DOHH2 (cell line): Measurements from ENCODE around the gene MBD2.

Source experiments
- H3F3A ChIP-seq: fragments of 200-600 bp; sonication (generic), shearing (Covaris generic); 2 replicates; pipeline ENCODE4 v1.6.0; 2016; ENCODE audit warnings: antibody characterized with exemption, mild to moderate bottlenecking; ENCODE audit not compliant: control insufficient read depth, insufficient read depth
- H3K27ac ChIP-seq: fragments of 200-600 bp; sonication (generic); 2 replicates; pipeline ENCODE4 v1.5.1; 2014; ENCODE audit warnings: low read depth, mild to moderate bottlenecking, low read length, moderate library complexity
- H3K27me3 ChIP-seq: fragments of 200-600 bp; sonication (generic); 2 replicates; pipeline ENCODE4 v1.6.1; 2014; ENCODE audit warnings: mild to moderate bottlenecking, low read length, mixed read lengths; ENCODE audit not compliant: control insufficient read depth
- H3K36me3 ChIP-seq: fragments of 200-600 bp; sonication (generic); 2 replicates; pipeline ENCODE4 v1.6.1; 2014; ENCODE audit warnings: mild to moderate bottlenecking, low read length, moderate library complexity, mixed read lengths; ENCODE audit not compliant: control insufficient read depth
- H3K4me1 ChIP-seq: fragments of 200-600 bp; sonication (generic); 2 replicates; pipeline ENCODE4 v1.6.1; 2014; ENCODE audit warnings: mild to moderate bottlenecking, low read length, mixed read lengths; ENCODE audit not compliant: control insufficient read depth
- H3K4me2 ChIP-seq: fragments of 200-600 bp; sonication (generic); 2 replicates; pipeline ENCODE4 v1.6.0; 2014; ENCODE audit warnings: mild to moderate bottlenecking, low read length, moderate library complexity
- H3K4me3 ChIP-seq: fragments of 200-600 bp; sonication (generic); 2 replicates; pipeline ENCODE4 v1.5.1; 2014; ENCODE audit warnings: mild to moderate bottlenecking, low read length, mixed read lengths
- H3K79me2 ChIP-seq: fragments of 200-600 bp; sonication (generic); 2 replicates; pipeline ENCODE4 v1.6.1; 2014; ENCODE audit warnings: mild to moderate bottlenecking, low read length, mixed read lengths; ENCODE audit not compliant: control insufficient read depth
- H3K9me2 ChIP-seq: fragments of 200-600 bp; sonication (generic); replicated peaks from 2 replicates; pipeline ENCODE4 v1.6.1; 2014; ENCODE audit warnings: mild to moderate bottlenecking, low read length, mixed read lengths; ENCODE audit not compliant: control insufficient read depth
- H3K9me3 ChIP-seq: fragments of 200-600 bp; sonication (generic); 2 replicates; pipeline ENCODE4 v1.6.1; 2014; ENCODE audit warnings: antibody characterized with exemption, low read length, mixed read lengths; ENCODE audit not compliant: control insufficient read depth, insufficient read depth
- H4K20me1 ChIP-seq: fragments of 200-600 bp; sonication (generic); 2 replicates; pipeline ENCODE4 v1.6.0; 2014; ENCODE audit warnings: low read depth, mild to moderate bottlenecking, antibody characterized with exemption, low read length, moderate library complexity; ENCODE audit not compliant: control insufficient read depth, insufficient read depth
- EZH2phosphoT487 ChIP-seq: fragments of 200-600 bp; sonication (generic); IDR thresholded peaks from 2 replicates; pipeline ENCODE4 v1.6.1; 2017; ENCODE audit warnings: borderline replicate concordance, mild to moderate bottlenecking, antibody characterized with exemption, low read length, moderate library complexity, mixed read lengths
- TF ChIP-seq, protein P1 (sequence below): fragments of 200-600 bp; sonication (generic); IDR thresholded peaks from one replicate; pipeline ENCODE4 v1.5.1; 2014; ENCODE audit warnings: antibody characterized with exemption, mild to moderate bottlenecking, low read depth, low read length; ENCODE audit not compliant: poor library complexity, severe bottlenecking

The MBD2 gene

DNA sequence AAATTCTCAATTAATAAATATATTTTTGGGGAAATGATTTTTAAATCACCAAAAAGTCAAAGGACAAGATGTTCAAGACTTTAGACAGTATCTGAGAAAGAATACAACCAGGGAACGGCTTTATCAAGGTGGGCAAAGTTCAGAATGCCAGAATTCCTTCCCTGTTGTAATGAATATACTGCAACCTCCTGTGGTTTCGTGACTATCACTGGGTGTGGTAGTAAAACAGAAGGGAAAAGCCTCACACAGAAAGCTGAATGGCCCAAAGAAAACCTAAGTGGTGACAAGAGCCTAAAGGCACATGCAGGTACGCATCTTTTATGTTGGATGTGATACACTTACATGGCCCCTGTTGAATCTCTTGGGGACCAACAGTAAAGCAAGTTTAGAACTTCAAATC is 37.1 kb downstream of the MBD2 start:
- H3K27ac ChIP-seq = no peak overlapping the region
- no peak for TF ChIP-seq EZH2phosphoT487
- TF ChIP-seq, protein P1, sequence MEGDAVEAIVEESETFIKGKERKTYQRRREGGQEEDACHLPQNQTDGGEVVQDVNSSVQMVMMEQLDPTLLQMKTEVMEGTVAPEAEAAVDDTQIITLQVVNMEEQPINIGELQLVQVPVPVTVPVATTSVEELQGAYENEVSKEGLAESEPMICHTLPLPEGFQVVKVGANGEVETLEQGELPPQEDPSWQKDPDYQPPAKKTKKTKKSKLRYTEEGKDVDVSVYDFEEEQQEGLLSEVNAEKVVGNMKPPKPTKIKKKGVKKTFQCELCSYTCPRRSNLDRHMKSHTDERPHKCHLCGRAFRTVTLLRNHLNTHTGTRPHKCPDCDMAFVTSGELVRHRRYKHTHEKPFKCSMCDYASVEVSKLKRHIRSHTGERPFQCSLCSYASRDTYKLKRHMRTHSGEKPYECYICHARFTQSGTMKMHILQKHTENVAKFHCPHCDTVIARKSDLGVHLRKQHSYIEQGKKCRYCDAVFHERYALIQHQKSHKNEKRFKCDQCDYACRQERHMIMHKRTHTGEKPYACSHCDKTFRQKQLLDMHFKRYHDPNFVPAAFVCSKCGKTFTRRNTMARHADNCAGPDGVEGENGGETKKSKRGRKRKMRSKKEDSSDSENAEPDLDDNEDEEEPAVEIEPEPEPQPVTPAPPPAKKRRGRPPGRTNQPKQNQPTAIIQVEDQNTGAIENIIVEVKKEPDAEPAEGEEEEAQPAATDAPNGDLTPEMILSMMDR = no peak
- H3K4me3 ChIP-seq = no peak overlapping the region
- H3K79me2 ChIP-seq = peaks cover 87% of the 10 kb centered on the region
- H3K36me3 ChIP-seq = peaks cover 92% of the 10 kb centered on the region
- no peaks in the 10 kb centered on the region for H3K9me3 ChIP-seq
- H3K27me3 ChIP-seq = no peaks in the 10 kb centered on the region
- no peaks in the 10 kb centered on the region for H3F3A ChIP-seq
- H3K4me1 ChIP-seq = peaks cover 7% of the 10 kb centered on the region
- H3K4me2 ChIP-seq = no peak overlapping the region
- H3K9me2 ChIP-seq = no peaks in the 10 kb centered on the region
- peaks cover 14% of the 10 kb centered on the region; the same call in 1 of the 2 replicates for H4K20me1 ChIP-seq

DNA sequence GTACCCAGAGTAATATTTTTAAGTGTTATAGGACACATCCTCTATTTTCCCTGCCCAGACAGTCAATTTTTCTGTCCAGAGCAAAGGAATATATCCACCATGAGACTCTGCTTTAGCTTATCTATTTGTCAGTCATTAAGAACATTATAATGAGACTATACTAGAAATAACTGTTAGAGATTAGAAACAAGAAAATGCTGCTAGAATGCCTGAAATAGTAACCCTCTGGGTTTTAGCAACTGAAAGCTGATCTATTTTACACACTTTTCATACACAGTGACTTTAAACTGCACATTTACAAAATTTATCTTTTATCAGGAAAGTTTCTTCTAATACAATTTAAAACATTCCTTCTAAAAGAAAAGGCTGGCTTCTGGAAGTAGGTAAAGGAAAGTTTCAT is 39.6 kb downstream of the MBD2 start:
- no peak overlapping the region for H3K4me3 ChIP-seq
- no peaks in the 10 kb centered on the region for H3K27me3 ChIP-seq
- no peaks in the 10 kb centered on the region for H3K9me2 ChIP-seq
- peaks cover 7% of the 10 kb centered on the region for H3K4me1 ChIP-seq
- peaks cover 83% of the 10 kb centered on the region for H3K36me3 ChIP-seq
- TF ChIP-seq, protein P1 = no peak
- no peak for TF ChIP-seq EZH2phosphoT487
- peaks cover 4% of the 10 kb centered on the region; the same call in 1 of the 2 replicates for H4K20me1 ChIP-seq
- no peaks in the 10 kb centered on the region for H3K9me3 ChIP-seq
- H3K27ac ChIP-seq = no peak overlapping the region
- peaks cover 83% of the 10 kb centered on the region for H3K79me2 ChIP-seq
- H3F3A ChIP-seq = peaks cover 4% of the 10 kb centered on the region; the same call in 1 of the 2 replicates
- no peak overlapping the region for H3K4me2 ChIP-seq

DNA sequence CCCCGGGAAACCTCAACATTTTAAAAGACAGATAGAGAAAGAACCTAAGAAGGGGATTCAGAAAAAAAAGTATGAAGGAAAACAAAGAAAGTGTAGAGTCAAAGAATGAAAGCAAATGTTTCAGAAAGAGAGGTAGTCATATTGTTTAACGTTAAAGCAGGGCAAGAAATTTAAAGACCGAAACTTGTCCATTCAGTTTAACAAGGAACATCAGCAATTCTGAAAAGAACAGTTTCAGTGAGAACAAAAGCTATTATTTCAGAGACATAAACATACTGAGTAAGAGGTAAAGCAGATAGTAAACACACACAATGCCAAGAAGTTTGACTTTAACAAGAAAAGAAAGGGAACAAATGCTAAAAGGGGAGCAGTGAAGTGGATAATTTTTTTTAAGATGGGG is 41.1 kb downstream of the MBD2 start:
- Histone ChIP-seq H3K79me2 (peaks cover 91% of the 10 kb centered on the region), H3K27ac (no peak overlapping the region), H3K9me2 (no peaks in the 10 kb centered on the region), H3K36me3 (peaks cover 85% of the 10 kb centered on the region), H3K27me3 (no peaks in the 10 kb centered on the region), H3K4me2 (no peak overlapping the region), H3K4me3 (no peak overlapping the region), H3F3A (peaks cover 10% of the 10 kb centered on the region), H4K20me1 (peaks cover 4% of the 10 kb centered on the region; the same call in 1 of the 2 replicates), H3K9me3 (no peaks in the 10 kb centered on the region), H3K4me1 (peaks cover 11% of the 10 kb centered on the region)
- TF ChIP-seq, protein P1 = no peak
- TF ChIP-seq EZH2phosphoT487 = no peak
